ENCODE results near the gene PATZ1.

Gene PATZ1

DNA sequence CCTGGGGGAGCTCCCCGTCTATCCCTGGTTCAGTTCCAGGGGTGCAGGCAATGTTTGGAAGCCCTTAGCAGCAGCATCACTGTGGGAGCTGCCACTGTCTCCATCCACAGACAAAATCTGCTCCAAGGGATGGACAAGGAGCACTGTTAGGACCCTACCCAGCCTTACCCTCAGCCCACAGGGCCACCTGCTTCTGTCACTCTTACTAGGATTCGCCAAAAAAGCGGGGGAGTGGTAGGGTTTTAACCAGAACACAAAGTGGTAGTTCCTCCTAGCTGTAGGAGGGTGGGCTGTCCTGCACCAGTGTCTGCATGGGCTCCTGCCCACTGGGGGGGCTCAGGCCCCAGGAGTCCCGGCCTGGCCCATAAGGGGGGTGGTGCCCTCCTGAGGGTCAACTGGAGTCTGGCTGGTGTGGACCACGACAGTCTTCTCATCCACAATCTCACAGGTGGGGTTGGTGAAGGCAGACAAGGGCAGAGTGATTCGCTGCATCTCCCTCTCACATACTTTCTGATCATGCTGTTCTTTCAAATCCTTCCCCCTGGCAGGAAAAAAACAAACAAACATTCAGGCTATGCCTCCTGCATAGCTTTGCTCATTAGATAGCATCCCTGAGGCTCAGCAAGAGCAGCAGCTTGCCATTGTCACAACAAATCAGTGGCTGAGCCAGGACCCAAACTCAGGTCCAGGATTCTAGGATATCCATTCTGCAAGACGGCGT, 63.2 kb downstream of the PATZ1 start:
- no peak for DNase-seq (ENCODE audit: low read depth in 2 of 2)

- DNase-seq (ENCODE audit: low read depth in 2 of 2): no peak
Measured at GRCh38 chr22:31281733-31282132, 64.4 kb downstream of the PATZ1 start.

- no peak for DNase-seq (ENCODE audit: low read depth in 2 of 2)
Measured at GRCh38 chr22:31279821-31280505, 66.2 kb downstream of the PATZ1 start.

DNA sequence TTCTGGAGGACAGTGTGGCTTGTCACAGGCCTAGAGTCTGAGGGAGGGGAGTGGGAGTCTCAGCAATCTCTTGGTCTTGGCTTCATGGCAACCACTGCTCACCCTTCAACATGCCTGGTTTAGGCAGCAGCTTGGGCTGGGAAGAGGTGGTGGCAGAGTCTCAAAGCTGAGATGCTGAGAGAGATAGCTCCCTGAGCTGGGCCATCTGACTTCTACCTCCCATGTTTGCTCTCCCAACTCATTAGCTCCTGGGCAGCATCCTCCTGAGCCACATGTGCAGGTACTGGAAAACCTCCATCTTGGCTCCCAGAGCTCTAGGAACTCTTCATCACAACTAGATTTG, 66.8 kb downstream of the PATZ1 start:
- DNase-seq (ENCODE audit: low read depth in 2 of 2): no peak

GRCh38 chr22:31278626-31279326, 67.4 kb downstream of the PATZ1 start:
- DNase-seq (ENCODE audit: low read depth in 2 of 2): no peak

DNA sequence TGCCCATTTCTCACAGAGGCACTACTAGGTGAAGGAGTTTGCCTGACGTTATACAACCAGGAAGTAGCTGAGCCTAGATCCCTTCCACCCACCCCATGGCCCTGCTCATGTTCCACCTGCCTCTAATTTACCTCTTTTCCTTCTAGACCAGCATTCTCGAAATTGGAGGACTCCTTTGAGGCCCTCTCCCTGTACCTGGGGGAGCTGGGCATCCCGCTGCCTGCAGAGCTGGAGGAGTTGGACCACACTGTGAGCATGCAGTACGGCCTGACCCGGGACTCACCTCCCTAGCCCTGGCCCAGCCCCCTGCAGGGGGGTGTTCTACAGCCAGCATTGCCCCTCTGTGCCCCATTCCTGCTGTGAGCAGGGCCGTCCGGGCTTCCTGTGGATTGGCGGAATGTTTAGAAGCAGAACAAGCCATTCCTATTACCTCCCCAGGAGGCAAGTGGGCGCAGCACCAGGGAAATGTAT, 68.0 kb downstream of the PATZ1 start:
- no peak for DNase-seq (ENCODE audit: low read depth in 2 of 2)

DNA sequence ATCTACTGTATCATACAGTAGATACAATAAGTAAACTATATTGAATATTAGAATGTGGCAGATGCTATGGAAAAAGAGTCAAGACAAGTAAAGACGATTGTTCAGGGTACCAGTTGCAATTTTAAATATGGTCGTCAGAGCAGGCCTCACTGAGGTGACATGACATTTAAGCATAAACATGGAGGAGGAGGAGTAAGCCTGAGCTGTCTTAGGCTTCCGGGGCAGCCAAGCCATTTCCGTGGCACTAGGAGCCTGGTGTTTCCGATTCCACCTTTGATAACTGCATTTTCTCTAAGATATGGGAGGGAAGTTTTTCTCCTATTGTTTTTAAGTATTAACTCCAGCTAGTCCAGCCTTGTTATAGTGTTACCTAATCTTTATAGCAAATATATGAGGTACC, 68.4 kb downstream of the PATZ1 start:
- no peak for DNase-seq (ENCODE audit: low read depth in 2 of 2)

DNA sequence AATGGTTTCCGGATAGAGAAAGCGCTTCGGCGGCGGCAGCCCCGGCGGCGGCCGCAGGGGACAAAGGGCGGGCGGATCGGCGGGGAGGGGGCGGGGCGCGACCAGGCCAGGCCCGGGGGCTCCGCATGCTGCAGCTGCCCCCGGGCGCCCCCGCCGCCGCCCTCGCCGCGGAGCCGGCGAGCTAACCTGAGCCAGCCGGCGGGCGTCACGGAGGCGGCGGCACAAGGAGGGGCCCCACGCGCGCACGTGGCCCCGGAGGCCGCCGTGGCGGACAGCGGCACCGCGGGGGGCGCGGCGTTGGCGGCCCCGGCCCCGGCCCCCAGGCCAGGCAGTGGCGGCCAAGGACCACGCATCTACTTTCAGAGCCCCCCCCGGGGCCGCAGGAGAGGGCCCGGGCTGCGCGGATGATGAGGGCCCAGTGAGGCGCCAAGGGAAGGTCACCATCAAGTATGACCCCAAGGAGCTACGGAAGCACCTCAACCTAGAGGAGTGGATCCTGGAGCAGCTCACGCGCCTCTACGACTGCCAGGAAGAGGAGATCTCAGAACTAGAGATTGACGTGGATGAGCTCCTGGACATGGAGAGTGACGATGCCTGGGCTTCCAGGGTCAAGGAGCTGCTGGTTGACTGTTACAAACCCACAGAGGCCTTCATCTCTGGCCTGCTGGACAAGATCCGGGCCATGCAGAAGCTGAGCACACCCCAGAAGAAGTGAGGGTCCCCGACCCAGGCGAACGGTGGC, 69.5 kb downstream of the PATZ1 start:
- no peak for DNase-seq (ENCODE audit: low read depth in 2 of 2)

All from activated CD8-positive, alpha-beta memory T cell treated with anti-CD3 and anti-CD28 coated beads for 4 hours (primary cell).